ENCODE measurements around the gene PITPNC1. TPM values are rescaled to one million over a fixed set of nuclear protein-coding genes. Genes with fewer than 3 reads are reported as not detected.

Gene PITPNC1
- total and polyA plus RNA-seq, 2 donors (not counting 3 experiments of a cell fraction or from before 2014, with no cell fraction given) = 2.4 to 9.6 TPM

DNA sequence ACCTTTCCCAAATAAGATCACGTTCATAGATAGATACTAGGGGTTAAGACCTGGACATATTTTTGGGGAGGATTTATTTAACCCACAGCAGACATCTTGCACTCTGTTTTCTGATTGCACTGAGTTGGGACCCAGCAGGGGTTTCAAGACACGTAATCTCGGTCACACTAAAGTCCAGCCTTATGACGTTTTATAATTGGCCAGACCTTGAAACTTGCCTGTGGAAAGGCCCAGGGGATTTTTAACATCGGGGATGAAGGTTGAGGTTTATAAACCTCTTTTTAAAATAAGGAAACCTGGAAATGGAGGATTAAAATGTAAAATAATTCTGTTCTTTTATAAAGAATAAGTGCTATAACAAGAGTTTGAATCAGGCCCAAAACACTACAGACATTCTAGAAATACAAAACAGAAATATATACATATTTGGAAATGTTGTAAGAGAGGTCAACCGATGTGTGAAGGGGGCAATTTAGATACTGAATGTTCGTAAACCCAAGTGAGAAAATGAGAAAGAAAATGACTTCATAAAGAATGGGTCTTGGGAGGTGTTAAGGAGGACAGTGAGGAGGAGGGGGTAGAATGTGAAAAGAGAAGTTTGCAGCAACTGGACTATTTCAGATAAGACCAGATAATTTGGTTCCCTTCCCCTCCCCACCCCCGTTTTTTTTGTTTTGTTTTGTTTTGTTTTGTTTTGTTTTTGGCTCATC, 279.6 kb downstream of the PITPNC1 start:
- ChIA-PET CTCF (interaction anchor here (1.2 kb wide), 1 partner anchor 32 kb away, joined by 3 read pairs; no protein-coding TSS in a partner anchor), POLR2A (no interaction called here)
- H3K36me3 ChIP-seq (ENCODE audit: control insufficient read depth in 2 of 2, extremely low read depth in 1 of 2, insufficient read depth in 2 of 2, low read length in 2 of 2) = no peaks in the 10 kb centered on the region
- no peaks in the 10 kb centered on the region for H3K9me3 ChIP-seq (replicated peaks; ENCODE audit: control insufficient read depth, insufficient read depth, low read length)
- dilution Hi-C loops (cut with MboI; ENCODE audit: extremely low pct_ligation_motif_present, low sequenced_read_pairs) = no loop called here
- H3K4me1 ChIP-seq (ENCODE audit: control insufficient read depth, extremely low read depth, insufficient read depth, low read length) = no peaks in the 10 kb centered on the region
- H3K27me3 ChIP-seq (ENCODE audit: control insufficient read depth in 2 of 2, insufficient read depth in 2 of 2, low read length in 2 of 2) = no peaks in the 10 kb centered on the region
- H3K9me1 ChIP-seq (replicated peaks; ENCODE audit: control insufficient read depth, extremely low read depth, insufficient read depth, low read length) = no peaks in the 10 kb centered on the region
- no peak overlapping the region for H2AFZ ChIP-seq (ENCODE audit: low read depth, low read length)
- H3K4me3 ChIP-seq (replicated peaks in 1 of 3; ENCODE audit: insufficient read depth in 1 of 3, low read depth in 1 of 3, low read length in 3 of 3) = no peak overlapping the region
- no peak overlapping the region for H3K4me2 ChIP-seq (ENCODE audit: insufficient read depth, low read length)
- TF ChIP-seq JUN (IDR thresholded peaks at IDR 0.05; ENCODE audit: borderline replicate concordance, insufficient read depth, insufficient read length, low read depth) (no peak), EZH2 (IDR thresholded peaks at IDR 0.05; ENCODE audit: borderline replicate concordance, low read depth, low read length, severe bottlenecking) (no peak), POLR2A (IDR thresholded peaks at IDR 0.05; ENCODE audit: low read depth, low read length) (no peak), CTCF (IDR thresholded peaks at IDR 0.05; ENCODE audit: extremely low read depth in 1 of 2, insufficient read depth in 1 of 2, low read depth in 1 of 2, low read length in 2 of 2) (no peak), MAX (IDR thresholded peaks at IDR 0.05; ENCODE audit: insufficient read depth, insufficient read length) (no peak), FOS (IDR thresholded peaks at IDR 0.05; ENCODE audit: borderline replicate concordance, insufficient read depth, low read length) (no peak), GATA2 (IDR thresholded peaks at IDR 0.05; ENCODE audit: insufficient read depth, insufficient read length, low read depth, low read length) (no peak), MYC (IDR thresholded peaks at IDR 0.05; ENCODE audit: low read depth, low read length) (no peak), POLR2AphosphoS5 (IDR thresholded peaks at IDR 0.05; ENCODE audit: insufficient read depth, low read depth, low read length) (no peak)
- no TSS peak for BruUV-seq (replicated peaks)
- intact Hi-C loops (cut with micrococcal nuclease) = no loop called here
- no peak for DNase-seq (ENCODE audit: low read depth, low spot score)
- no peaks in the 10 kb centered on the region for H3K79me2 ChIP-seq (ENCODE audit: control insufficient read depth, insufficient read depth, low read length)
- no peak for FAIRE-seq
- H4K20me1 ChIP-seq (replicated peaks; ENCODE audit: control insufficient read depth, extremely low read depth, insufficient read depth, low read length) = no peaks in the 10 kb centered on the region
- H3K9ac ChIP-seq (replicated peaks; ENCODE audit: extremely low read depth, insufficient read depth, low read length) = no peak overlapping the region
- no peak overlapping the region for H3K27ac ChIP-seq (ENCODE audit: insufficient read depth, low read depth, low read length)

Data from endothelial cell of umbilical vein (primary cell).